ENCODE results near the gene TMBIM4. TPM values are rescaled to one million over a fixed set of nuclear protein-coding genes. Genes with fewer than 3 reads are reported as not detected.

The TMBIM4 gene
- total and polyA plus RNA-seq, 10 of the 15 experiments (the other 5 are each of a cell fraction or from before 2014, with no cell fraction given), result 38.8 to 341 (median 82.8) TPM

DNA sequence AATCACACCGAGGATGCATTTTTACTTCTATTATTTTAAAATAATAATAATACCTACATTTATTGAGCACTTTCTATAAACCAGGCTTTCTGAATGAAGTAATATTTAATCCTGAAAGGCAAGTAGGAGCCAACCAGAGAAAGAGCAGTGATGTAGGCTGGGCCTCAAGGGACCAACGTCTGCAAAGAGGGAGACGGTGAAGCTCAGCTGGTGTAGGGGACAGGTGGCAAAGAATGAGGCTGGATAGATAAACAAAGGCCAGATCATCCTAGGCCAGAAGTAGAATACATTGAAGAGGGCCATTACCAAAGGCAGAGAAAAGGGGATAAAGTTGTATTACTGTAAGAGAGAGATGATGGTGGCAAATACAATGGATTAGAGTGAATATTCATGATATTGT lies 810 bp upstream of the TMBIM4 start:
- H3K4me1 ChIP-seq (ENCODE audit: control insufficient read depth, insufficient read depth, low read length), result no peaks in the 10 kb centered on the region
- WGBS (ENCODE audit: insufficient coverage, insufficient replicate concordance, low lambda C conversion rate, missing lambda C conversion rate), result 98% methylated on average over 3 of the region's 3 CpGs
- ChIA-PET CTCF (no interaction called here), SMC1A (ENCODE audit: uncharacterized antibody, unreplicated experiment) (no interaction called here), POLR2A (no interaction called here), RAD21 (ENCODE audit: unreplicated experiment) (interaction anchor here (1.0 to 2.8 kb wide), 2 partner anchors 45 to 65 kb away, joined by 3 to 11 read pairs; no protein-coding TSS in a partner anchor)
- peaks cover 31% of the 10 kb centered on the region for H3K79me2 ChIP-seq (ENCODE audit: control insufficient read depth, insufficient read depth, low read length)
- no peak for TF ChIP-seq ZNF207 (IDR thresholded peaks at IDR 0.05; ENCODE audit: borderline replicate concordance)
- TF ChIP-seq MTA3 (IDR thresholded peaks at IDR 0.05; ENCODE audit: borderline replicate concordance, low read length), result no peak
- no peak for TF ChIP-seq ZNF24 (IDR thresholded peaks at IDR 0.05)
- no peak for TF ChIP-seq PML (IDR thresholded peaks at IDR 0.05; ENCODE audit: low read length)
- no peak for TF ChIP-seq IKZF1 (conservative IDR thresholded peaks at IDR 0.05)
- TF ChIP-seq, protein P1, sequence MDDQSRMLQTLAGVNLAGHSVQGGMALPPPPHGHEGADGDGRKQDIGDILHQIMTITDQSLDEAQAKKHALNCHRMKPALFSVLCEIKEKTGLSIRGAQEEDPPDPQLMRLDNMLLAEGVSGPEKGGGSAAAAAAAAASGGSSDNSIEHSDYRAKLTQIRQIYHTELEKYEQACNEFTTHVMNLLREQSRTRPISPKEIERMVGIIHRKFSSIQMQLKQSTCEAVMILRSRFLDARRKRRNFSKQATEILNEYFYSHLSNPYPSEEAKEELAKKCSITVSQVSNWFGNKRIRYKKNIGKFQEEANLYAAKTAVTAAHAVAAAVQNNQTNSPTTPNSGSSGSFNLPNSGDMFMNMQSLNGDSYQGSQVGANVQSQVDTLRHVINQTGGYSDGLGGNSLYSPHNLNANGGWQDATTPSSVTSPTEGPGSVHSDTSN (IDR thresholded peaks at IDR 0.05; ENCODE audit: insufficient replicate concordance, low read depth, low read length), result no peak
- no peak for TF ChIP-seq ASH2L (IDR thresholded peaks at IDR 0.05; ENCODE audit: borderline replicate concordance, low read depth)
- TF ChIP-seq, protein P2, sequence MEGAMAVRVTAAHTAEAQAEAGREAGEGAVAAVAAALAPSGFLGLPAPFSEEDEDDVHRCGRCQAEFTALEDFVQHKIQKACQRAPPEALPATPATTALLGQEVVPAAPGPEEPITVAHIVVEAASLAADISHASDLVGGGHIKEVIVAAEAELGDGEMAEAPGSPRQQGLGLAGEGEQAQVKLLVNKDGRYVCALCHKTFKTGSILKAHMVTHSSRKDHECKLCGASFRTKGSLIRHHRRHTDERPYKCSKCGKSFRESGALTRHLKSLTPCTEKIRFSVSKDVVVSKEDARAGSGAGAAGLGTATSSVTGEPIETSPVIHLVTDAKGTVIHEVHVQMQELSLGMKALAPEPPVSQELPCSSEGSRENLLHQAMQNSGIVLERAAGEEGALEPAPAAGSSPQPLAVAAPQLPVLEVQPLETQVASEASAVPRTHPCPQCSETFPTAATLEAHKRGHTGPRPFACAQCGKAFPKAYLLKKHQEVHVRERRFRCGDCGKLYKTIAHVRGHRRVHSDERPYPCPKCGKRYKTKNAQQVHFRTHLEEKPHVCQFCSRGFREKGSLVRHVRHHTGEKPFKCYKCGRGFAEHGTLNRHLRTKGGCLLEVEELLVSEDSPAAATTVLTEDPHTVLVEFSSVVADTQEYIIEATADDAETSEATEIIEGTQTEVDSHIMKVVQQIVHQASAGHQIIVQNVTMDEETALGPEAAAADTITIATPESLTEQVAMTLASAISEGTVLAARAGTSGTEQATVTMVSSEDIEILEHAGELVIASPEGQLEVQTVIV (IDR thresholded peaks at IDR 0.05; ENCODE audit: borderline replicate concordance, partially characterized antibody), result no peak
- TF ChIP-seq GATAD2B (conservative IDR thresholded peaks at IDR 0.05; ENCODE audit: low read depth), result no peak
- TF ChIP-seq RUNX3 (IDR thresholded peaks at IDR 0.05; ENCODE audit: low read length), result no peak
- no peak for TF ChIP-seq RFX5 (IDR thresholded peaks at IDR 0.05; ENCODE audit: low read depth, low read length)
- in situ Hi-C loops (cut with MboI) (no loop called here), intact Hi-C loops (cut with micrococcal nuclease; ENCODE audit: unreplicated experiment) (loop anchor here (1.0 kb wide), 1 partner anchor 64 kb away; no protein-coding TSS in a partner anchor)
- DNase-seq (ENCODE audit: low read depth, low spot score) (no peak), ATAC-seq (no peak), FAIRE-seq (no peak)
- peaks cover 13% of the 10 kb centered on the region for H3K9me3 ChIP-seq (replicated peaks; ENCODE audit: control insufficient read depth, insufficient read depth, low read length)
- H4K20me1 ChIP-seq (ENCODE audit: control insufficient read depth, insufficient read depth), result no peaks in the 10 kb centered on the region
- H3K27me3 ChIP-seq (replicated peaks in 1 of 2; ENCODE audit: control insufficient read depth in 2 of 2, insufficient read depth in 2 of 2, low read length in 1 of 2), result no peaks in the 10 kb centered on the region
- H3K9ac ChIP-seq (ENCODE audit: control insufficient read depth, insufficient read depth, low read length), result no peak overlapping the region
- no peak overlapping the region; the same call in 1 of the 2 replicates for H3K4me2 ChIP-seq (ENCODE audit: control insufficient read depth, insufficient read depth)
- no peak overlapping the region for H3K4me3 ChIP-seq
- no peak overlapping the region for H2AFZ ChIP-seq (ENCODE audit: control insufficient read depth, low read depth, low read length)
- no TSS peak for BruUV-seq (replicated peaks)
- H3K36me3 ChIP-seq (ENCODE audit: control insufficient read depth in 2 of 2, insufficient read depth in 2 of 2, low read length in 1 of 2), result peaks cover 0 to 6% of the 10 kb centered on the region in 2 experiments; a peak in 1 of 4 replicates
- no peak overlapping the region for H3K27ac ChIP-seq (ENCODE audit: control insufficient read depth, insufficient read depth)

Measured in GM12878 (cell line).